ENCODE results near the gene IMPG2. TPM values are rescaled to one million over a fixed set of nuclear protein-coding genes. Genes with fewer than 3 reads are reported as not detected.
"Not testable (repeated sequence)": the region's sequence is repeated elsewhere in the genome, so short reads cannot be mapped to it uniquely, and the experiment has no call there.

The IMPG2 gene
- total and polyA plus RNA-seq, 2 donors: 0.23 to 0.52 TPM

GRCh38 chr3:101311676-101312075 lies 8.7 kb downstream of the IMPG2 start:
- H3K9me3 ChIP-seq (ENCODE audit: control insufficient read depth in 2 of 2, insufficient read depth in 1 of 2, low read length in 1 of 2): peaks cover 1 to 8% of the 10 kb centered on the region in 2 donors
- H3K27me3 ChIP-seq (ENCODE audit: control insufficient read depth in 2 of 2, insufficient read depth in 1 of 2, low read length in 1 of 2): no peaks in the 10 kb centered on the region
- no peak overlapping the region for H3K27ac ChIP-seq (ENCODE audit: low read depth in 1 of 2, low read length in 1 of 2)
- no peaks in the 10 kb centered on the region for H3K36me3 ChIP-seq (ENCODE audit: control insufficient read depth in 2 of 2, insufficient read depth in 2 of 2, low read length in 1 of 2)
- no peak for DNase-seq (ENCODE audit: low read depth in 6 of 9, low spot score in 9 of 9)
- H3K4me1 ChIP-seq (ENCODE audit: control insufficient read depth in 2 of 2, insufficient read depth in 2 of 2, low read length in 2 of 2): no peaks in the 10 kb centered on the region
- no peak overlapping the region for H3K4me3 ChIP-seq (ENCODE audit: low read length in 2 of 2)
- WGBS: 98% methylated on average over 2 of the region's 2 CpGs

- H3K4me1 ChIP-seq (ENCODE audit: control insufficient read depth in 2 of 2, insufficient read depth in 2 of 2, low read length in 2 of 2): no peaks in the 10 kb centered on the region
- DNase-seq (ENCODE audit: low read depth in 6 of 9, low spot score in 9 of 9): no peak
- H3K36me3 ChIP-seq (ENCODE audit: control insufficient read depth in 2 of 2, insufficient read depth in 2 of 2, low read length in 1 of 2): no peaks in the 10 kb centered on the region
- peaks cover 1 to 8% of the 10 kb centered on the region in 2 donors for H3K9me3 ChIP-seq (ENCODE audit: control insufficient read depth in 2 of 2, insufficient read depth in 1 of 2, low read length in 1 of 2)
- H3K27me3 ChIP-seq (ENCODE audit: control insufficient read depth in 2 of 2, insufficient read depth in 1 of 2, low read length in 1 of 2): no peaks in the 10 kb centered on the region
- H3K4me3 ChIP-seq (ENCODE audit: low read length in 2 of 2): no peak overlapping the region
- H3K27ac ChIP-seq (ENCODE audit: low read depth in 1 of 2, low read length in 1 of 2): no peak overlapping the region
Measured at GRCh38 chr3:101310978-101311375, 9.4 kb downstream of the IMPG2 start.

GRCh38 chr3:101308147-101308772 lies 12.1 kb downstream of the IMPG2 start:
- not testable (repeated sequence) for H3K36me3 ChIP-seq (ENCODE audit: control insufficient read depth in 2 of 2, insufficient read depth in 2 of 2, low read length in 1 of 2); H3K4me3 ChIP-seq (ENCODE audit: low read length in 2 of 2); H3K27me3 ChIP-seq (ENCODE audit: control insufficient read depth in 2 of 2, insufficient read depth in 1 of 2, low read length in 1 of 2); DNase-seq (ENCODE audit: low read depth in 6 of 9, low spot score in 9 of 9); H3K4me1 ChIP-seq (ENCODE audit: control insufficient read depth in 2 of 2, insufficient read depth in 2 of 2, low read length in 2 of 2); H3K27ac ChIP-seq (ENCODE audit: low read depth in 1 of 2, low read length in 1 of 2); H3K9me3 ChIP-seq (ENCODE audit: control insufficient read depth in 2 of 2, insufficient read depth in 1 of 2, low read length in 1 of 2)

- Histone ChIP-seq H3K4me3 (ENCODE audit: low read length in 2 of 2) (no peak overlapping the region), H3K27ac (ENCODE audit: low read depth in 1 of 2, low read length in 1 of 2) (no peak overlapping the region), H3K27me3 (ENCODE audit: control insufficient read depth in 2 of 2, insufficient read depth in 1 of 2, low read length in 1 of 2) (no peaks in the 10 kb centered on the region), H3K4me1 (ENCODE audit: control insufficient read depth in 2 of 2, insufficient read depth in 2 of 2, low read length in 2 of 2) (no peaks in the 10 kb centered on the region), H3K36me3 (ENCODE audit: control insufficient read depth in 2 of 2, insufficient read depth in 2 of 2, low read length in 1 of 2) (no peaks in the 10 kb centered on the region), H3K9me3 (ENCODE audit: control insufficient read depth in 2 of 2, insufficient read depth in 1 of 2, low read length in 1 of 2) (peaks cover 1 to 8% of the 10 kb centered on the region in 2 donors)
- DNase-seq (ENCODE audit: low read depth in 6 of 9, low spot score in 9 of 9): no peak
Measured at GRCh38 chr3:101303836-101304235, 16.5 kb downstream of the IMPG2 start.

- Histone ChIP-seq H3K27ac (ENCODE audit: low read depth in 1 of 2, low read length in 1 of 2) (no peak overlapping the region), H3K4me1 (ENCODE audit: control insufficient read depth in 2 of 2, insufficient read depth in 2 of 2, low read length in 2 of 2) (no peaks in the 10 kb centered on the region), H3K27me3 (ENCODE audit: control insufficient read depth in 2 of 2, insufficient read depth in 1 of 2, low read length in 1 of 2) (no peaks in the 10 kb centered on the region), H3K9me3 (ENCODE audit: control insufficient read depth in 2 of 2, insufficient read depth in 1 of 2, low read length in 1 of 2) (peaks cover 1 to 5% of the 10 kb centered on the region in 2 donors), H3K4me3 (ENCODE audit: low read length in 2 of 2) (no peak overlapping the region), H3K36me3 (ENCODE audit: control insufficient read depth in 2 of 2, insufficient read depth in 2 of 2, low read length in 1 of 2) (no peaks in the 10 kb centered on the region)
- no peak for DNase-seq (ENCODE audit: low read depth in 6 of 9, low spot score in 9 of 9)
- 74% methylated on average over 5 of the region's 5 CpGs for WGBS
Measured at GRCh38 chr3:101303089-101303731, 17.2 kb downstream of the IMPG2 start.

- H3K27me3 ChIP-seq (ENCODE audit: control insufficient read depth in 2 of 2, insufficient read depth in 1 of 2, low read length in 1 of 2): no peaks in the 10 kb centered on the region
- WGBS: 99% methylated on average over 8 of the region's 8 CpGs
- H3K27ac ChIP-seq (ENCODE audit: low read depth in 1 of 2, low read length in 1 of 2): no peak overlapping the region
- H3K4me1 ChIP-seq (ENCODE audit: control insufficient read depth in 2 of 2, insufficient read depth in 2 of 2, low read length in 2 of 2): no peaks in the 10 kb centered on the region
- H3K9me3 ChIP-seq (ENCODE audit: control insufficient read depth in 2 of 2, insufficient read depth in 1 of 2, low read length in 1 of 2): no peaks in the 10 kb centered on the region
- no peaks in the 10 kb centered on the region for H3K36me3 ChIP-seq (ENCODE audit: control insufficient read depth in 2 of 2, insufficient read depth in 2 of 2, low read length in 1 of 2)
- H3K4me3 ChIP-seq (ENCODE audit: low read length in 2 of 2): no peak overlapping the region
- no peak for DNase-seq (ENCODE audit: low read depth in 6 of 9, low spot score in 9 of 9)
Measured at GRCh38 chr3:101300073-101300472, 20.3 kb downstream of the IMPG2 start.

GRCh38 chr3:101292027-101292426 lies 28.3 kb downstream of the IMPG2 start:
- Histone ChIP-seq H3K27me3 (ENCODE audit: control insufficient read depth in 2 of 2, insufficient read depth in 1 of 2, low read length in 1 of 2) (no peaks in the 10 kb centered on the region), H3K27ac (ENCODE audit: low read depth in 1 of 2, low read length in 1 of 2) (no peak overlapping the region), H3K4me1 (ENCODE audit: control insufficient read depth in 2 of 2, insufficient read depth in 2 of 2, low read length in 2 of 2) (no peaks in the 10 kb centered on the region), H3K36me3 (ENCODE audit: control insufficient read depth in 2 of 2, insufficient read depth in 2 of 2, low read length in 1 of 2) (no peaks in the 10 kb centered on the region), H3K9me3 (ENCODE audit: control insufficient read depth in 2 of 2, insufficient read depth in 1 of 2, low read length in 1 of 2) (no peaks in the 10 kb centered on the region), H3K4me3 (ENCODE audit: low read length in 2 of 2) (no peak overlapping the region)
- no peak for DNase-seq (ENCODE audit: low read depth in 6 of 9, low spot score in 9 of 9)

GRCh38 chr3:101288294-101288693 lies 32.1 kb downstream of the IMPG2 start:
- Histone ChIP-seq H3K27ac (ENCODE audit: low read depth in 1 of 2, low read length in 1 of 2) (no peak overlapping the region), H3K9me3 (ENCODE audit: control insufficient read depth in 2 of 2, insufficient read depth in 1 of 2, low read length in 1 of 2) (no peaks in the 10 kb centered on the region), H3K36me3 (ENCODE audit: control insufficient read depth in 2 of 2, insufficient read depth in 2 of 2, low read length in 1 of 2) (no peaks in the 10 kb centered on the region), H3K4me1 (ENCODE audit: control insufficient read depth in 2 of 2, insufficient read depth in 2 of 2, low read length in 2 of 2) (no peaks in the 10 kb centered on the region), H3K27me3 (ENCODE audit: control insufficient read depth in 2 of 2, insufficient read depth in 1 of 2, low read length in 1 of 2) (no peaks in the 10 kb centered on the region), H3K4me3 (ENCODE audit: low read length in 2 of 2) (no peak overlapping the region)
- 94% methylated on average over 2 of the region's 2 CpGs for WGBS
- no peak for DNase-seq (ENCODE audit: low read depth in 6 of 9, low spot score in 9 of 9)

GRCh38 chr3:101284757-101285156 lies 35.6 kb downstream of the IMPG2 start:
- H3K27me3 ChIP-seq (ENCODE audit: control insufficient read depth in 2 of 2, insufficient read depth in 1 of 2, low read length in 1 of 2): no peaks in the 10 kb centered on the region
- no peaks in the 10 kb centered on the region for H3K9me3 ChIP-seq (ENCODE audit: control insufficient read depth in 2 of 2, insufficient read depth in 1 of 2, low read length in 1 of 2)
- no peak overlapping the region for H3K4me3 ChIP-seq (ENCODE audit: low read length in 2 of 2)
- no peak for DNase-seq (ENCODE audit: low read depth in 6 of 9, low spot score in 9 of 9)
- no peak overlapping the region for H3K27ac ChIP-seq (ENCODE audit: low read depth in 1 of 2, low read length in 1 of 2)
- no peaks in the 10 kb centered on the region for H3K36me3 ChIP-seq (ENCODE audit: control insufficient read depth in 2 of 2, insufficient read depth in 2 of 2, low read length in 1 of 2)
- WGBS: 94% methylated on average over 1 of the region's 1 CpG
- H3K4me1 ChIP-seq (ENCODE audit: control insufficient read depth in 2 of 2, insufficient read depth in 2 of 2, low read length in 2 of 2): no peaks in the 10 kb centered on the region

All from thymus (tissue), 11 donors.